ENCODE measurements around the gene THAP7. TPM values are rescaled to one million over a fixed set of nuclear protein-coding genes. Genes with fewer than 3 reads are reported as not detected.

The THAP7 gene
- total RNA-seq, 1 experiment from 2014 or later: 38.5 TPM

DNA sequence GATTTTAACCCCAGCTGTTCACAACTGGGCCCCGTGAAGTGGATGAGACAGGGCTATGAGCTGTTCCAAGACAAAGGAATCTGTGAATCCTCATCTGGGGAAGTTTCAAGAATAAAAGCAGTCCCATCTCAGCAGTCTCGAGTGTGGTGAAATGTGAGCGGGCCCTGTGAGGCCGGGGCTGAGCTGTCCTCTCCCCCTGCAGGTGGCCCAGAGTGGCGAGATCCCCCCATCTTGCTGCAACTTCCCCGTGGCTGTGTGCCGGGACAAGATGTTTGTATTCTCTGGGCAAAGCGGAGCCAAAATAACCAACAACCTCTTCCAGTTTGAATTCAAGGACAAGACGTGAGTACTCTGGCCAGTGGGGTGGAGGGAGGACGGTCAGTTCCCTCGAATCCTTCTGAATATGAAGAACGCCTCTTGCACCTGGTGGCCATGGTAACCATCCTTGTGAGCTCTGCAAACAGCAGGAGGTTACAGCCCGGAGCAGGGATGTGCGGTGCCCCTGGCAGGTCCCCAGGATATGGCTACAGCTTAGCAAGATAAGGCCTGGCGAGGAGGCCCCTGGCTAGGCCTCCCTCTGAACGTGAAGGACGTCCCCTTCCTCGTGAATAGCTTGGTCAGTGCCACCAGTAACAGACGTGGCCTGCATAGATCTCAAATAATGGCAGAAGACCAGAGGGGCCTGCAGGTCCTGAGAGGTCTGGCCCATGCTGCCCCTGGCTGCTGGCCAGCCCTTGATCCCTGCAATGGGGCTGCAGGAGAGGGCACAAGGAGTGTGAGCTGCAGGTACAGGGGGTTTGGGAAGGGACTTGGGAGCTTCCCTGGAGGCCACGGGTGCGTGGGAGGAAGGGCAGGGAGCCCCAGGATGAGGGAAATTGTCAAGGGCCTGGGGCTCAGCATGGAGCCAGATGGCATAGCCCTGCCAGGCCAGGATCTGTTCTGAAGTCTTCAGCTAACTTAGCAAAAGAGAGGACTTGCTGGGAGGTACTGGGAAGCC lies 11.4 kb downstream of the THAP7 start:
- DNase-seq (ENCODE audit: low spot score): no peak
- no peak for TF ChIP-seq CTCF (conservative IDR thresholded peaks at IDR 0.05; ENCODE audit: low read depth, low read length)
- no peak for TF ChIP-seq EZH2 (IDR thresholded peaks at IDR 0.05; ENCODE audit: borderline replicate concordance, low read depth, low read length, poor library complexity, severe bottlenecking)
- Histone ChIP-seq H3K9me3 (ENCODE audit: low read depth, low read length, poor library complexity, severe bottlenecking) (no peaks in the 10 kb centered on the region), H3K4me3 (ENCODE audit: low read depth, low read length, poor library complexity, severe bottlenecking) (no peak overlapping the region), H3K4me1 (ENCODE audit: insufficient read depth, low read length, poor library complexity, severe bottlenecking) (no peaks in the 10 kb centered on the region), H3K27me3 (replicated peaks; ENCODE audit: insufficient read depth, low read depth, low read length, poor library complexity) (no peaks in the 10 kb centered on the region), H3K36me3 (ENCODE audit: insufficient read depth, low read length, poor library complexity, severe bottlenecking) (peaks cover 22% of the 10 kb centered on the region), H3K27ac (ENCODE audit: low read depth, low read length, poor library complexity, severe bottlenecking) (no peak overlapping the region)
- CTCF ChIA-PET: no interaction called here
- BruUV-seq (replicated peaks): no TSS peak
- intact Hi-C loops (cut with micrococcal nuclease; ENCODE audit: unreplicated experiment): no loop called here
- POLR2A ChIA-PET (ENCODE audit: low non-redundant PET): no interaction called here

DNA sequence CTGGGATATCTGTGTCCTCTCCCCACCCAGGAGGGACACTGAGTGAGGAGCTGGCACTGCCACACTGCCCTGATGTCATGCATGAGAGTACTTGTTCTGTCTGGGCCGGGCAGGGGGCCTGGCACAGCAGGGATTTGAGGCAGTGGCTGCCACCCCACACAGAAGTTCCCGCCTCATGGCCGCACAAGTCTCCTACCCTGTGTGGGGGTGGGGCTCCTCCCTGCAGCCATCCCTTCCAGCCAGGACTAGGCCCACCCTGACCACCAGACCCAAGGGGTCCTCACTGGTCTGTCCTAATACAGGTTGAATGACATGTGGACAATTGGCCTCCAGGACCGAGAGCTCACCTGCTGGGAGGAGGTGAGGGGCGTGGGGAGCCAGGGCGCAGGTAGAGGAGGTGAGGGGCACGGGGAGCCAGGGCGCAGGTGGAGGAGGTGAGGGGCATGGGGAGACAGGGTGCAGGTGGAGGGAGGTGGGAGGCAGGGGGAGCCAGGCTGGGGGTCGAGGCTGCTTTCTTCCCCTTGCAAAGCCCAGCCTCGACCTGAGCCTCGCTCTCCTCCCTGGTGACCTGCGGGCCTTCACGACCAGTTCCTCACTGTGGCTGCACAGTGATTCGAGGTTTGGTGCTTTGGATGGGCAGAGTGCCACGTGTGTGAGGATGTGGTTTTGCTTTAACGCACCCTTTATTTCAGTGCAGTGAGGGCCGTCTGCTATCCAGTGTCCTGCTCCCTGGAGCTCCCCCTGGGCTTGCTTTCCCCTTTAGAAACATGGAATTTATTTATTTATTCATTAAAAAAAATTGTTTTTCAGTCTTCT lies 12.4 kb downstream of the THAP7 start:
- TF ChIP-seq EZH2 (IDR thresholded peaks at IDR 0.05; ENCODE audit: borderline replicate concordance, low read depth, low read length, poor library complexity, severe bottlenecking) (no peak), CTCF (conservative IDR thresholded peaks at IDR 0.05; ENCODE audit: low read depth, low read length) (no peak)
- H3K36me3 ChIP-seq (ENCODE audit: insufficient read depth, low read length, poor library complexity, severe bottlenecking): peaks cover 24% of the 10 kb centered on the region
- POLR2A ChIA-PET (ENCODE audit: low non-redundant PET): interaction anchor here (0.6 kb wide), 1 partner anchor 11 kb away, joined by 3 read pairs; no protein-coding TSS in a partner anchor
- CTCF ChIA-PET: no interaction called here
- intact Hi-C loops (cut with micrococcal nuclease; ENCODE audit: unreplicated experiment): no loop called here
- no TSS peak for BruUV-seq (replicated peaks)
- H3K4me1 ChIP-seq (ENCODE audit: insufficient read depth, low read length, poor library complexity, severe bottlenecking): no peaks in the 10 kb centered on the region
- H3K9me3 ChIP-seq (ENCODE audit: low read depth, low read length, poor library complexity, severe bottlenecking): no peaks in the 10 kb centered on the region
- H3K4me3 ChIP-seq (ENCODE audit: low read depth, low read length, poor library complexity, severe bottlenecking): no peak overlapping the region
- no peaks in the 10 kb centered on the region for H3K27me3 ChIP-seq (replicated peaks; ENCODE audit: insufficient read depth, low read depth, low read length, poor library complexity)
- no peak for DNase-seq (ENCODE audit: low spot score)
- no peak overlapping the region for H3K27ac ChIP-seq (ENCODE audit: low read depth, low read length, poor library complexity, severe bottlenecking)

- Histone ChIP-seq H3K4me3 (ENCODE audit: low read depth, low read length, poor library complexity, severe bottlenecking) (no peak overlapping the region), H3K9me3 (ENCODE audit: low read depth, low read length, poor library complexity, severe bottlenecking) (no peaks in the 10 kb centered on the region), H3K36me3 (ENCODE audit: insufficient read depth, low read length, poor library complexity, severe bottlenecking) (peaks cover 27% of the 10 kb centered on the region), H3K27ac (ENCODE audit: low read depth, low read length, poor library complexity, severe bottlenecking) (no peak overlapping the region), H3K4me1 (ENCODE audit: insufficient read depth, low read length, poor library complexity, severe bottlenecking) (no peaks in the 10 kb centered on the region), H3K27me3 (replicated peaks; ENCODE audit: insufficient read depth, low read depth, low read length, poor library complexity) (no peaks in the 10 kb centered on the region)
- ChIA-PET CTCF (no interaction called here), POLR2A (ENCODE audit: low non-redundant PET) (interaction anchor here (0.6 kb wide), 1 partner anchor 11 kb away, joined by 3 read pairs; no protein-coding TSS in a partner anchor)
- no peak for DNase-seq (ENCODE audit: low spot score)
- BruUV-seq (replicated peaks): no TSS peak
- no peak for TF ChIP-seq EZH2 (IDR thresholded peaks at IDR 0.05; ENCODE audit: borderline replicate concordance, low read depth, low read length, poor library complexity, severe bottlenecking)
- no peak for TF ChIP-seq CTCF (conservative IDR thresholded peaks at IDR 0.05; ENCODE audit: low read depth, low read length)
- intact Hi-C loops (cut with micrococcal nuclease; ENCODE audit: unreplicated experiment): no loop called here
Observed at GRCh38 chr22:20988573-20989322, 13.2 kb downstream of the THAP7 start.

Measured in A673 (cell line).